Activated CD4-positive, alpha-beta T cell treated with anti-CD3 and anti-CD28 coated beads, Interleukin-2, amount 50 U/mL, for 1 hour (primary cell): ENCODE results near the gene BCL2L1.
"Not testable (repeated sequence)": the region's sequence is repeated elsewhere in the genome, so short reads cannot be mapped to it uniquely, and the experiment has no call there.

Experiments
- DNase-seq: peaks from one replicate; pipeline ENCODE4 v3.0.0-alpha.2; 2020

Gene BCL2L1

GRCh38 chr20:31673943-31674463, 48.7 kb downstream of the BCL2L1 start:
- DNase-seq, result no peak

- DNase-seq, result no peak
Measured at GRCh38 chr20:31673435-31673834, 49.2 kb downstream of the BCL2L1 start.

- no peak for DNase-seq
Measured at GRCh38 chr20:31671324-31671723, 51.3 kb downstream of the BCL2L1 start.

DNA sequence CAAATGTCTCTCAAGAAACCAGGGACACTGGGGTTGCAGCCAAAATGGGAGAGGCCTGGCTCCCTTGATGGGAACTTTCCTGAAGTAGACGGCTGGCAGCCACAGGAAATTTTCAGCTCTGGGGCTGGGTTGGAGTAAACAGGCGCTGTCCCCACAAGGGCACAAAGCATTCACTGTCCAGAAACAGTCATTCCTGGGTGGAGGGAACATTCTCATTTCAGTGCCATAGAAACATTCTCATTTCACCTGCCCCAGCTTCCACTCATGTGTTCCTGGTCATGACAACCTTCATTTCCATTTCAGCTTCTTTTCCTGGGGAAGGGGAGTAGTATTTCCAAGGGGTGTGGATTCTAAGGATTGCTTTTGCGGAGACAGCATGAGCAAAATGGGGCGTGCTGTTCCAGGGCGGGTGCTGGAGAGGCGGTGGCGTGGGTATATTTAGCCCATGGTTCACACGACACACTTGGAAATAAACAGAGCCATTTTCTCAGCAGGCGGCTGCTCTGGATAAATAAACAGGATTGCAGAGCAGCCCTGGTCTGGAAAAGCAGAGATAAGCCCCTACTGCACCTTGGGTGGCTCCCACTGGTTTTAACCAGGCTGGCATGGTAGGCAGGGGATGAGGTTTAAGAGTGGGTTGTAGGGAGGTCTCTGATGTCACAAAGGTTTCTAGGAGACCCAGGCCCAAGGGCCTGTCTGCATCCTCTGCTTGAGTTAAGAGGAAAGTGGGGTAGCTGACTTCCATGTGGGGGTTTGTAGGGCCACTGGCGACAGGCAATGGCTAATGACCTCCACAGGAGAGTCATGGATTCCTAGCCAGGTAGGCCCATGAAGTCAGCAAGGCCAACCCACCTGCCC, 52.1 kb downstream of the BCL2L1 start:
- no peak for DNase-seq

DNA sequence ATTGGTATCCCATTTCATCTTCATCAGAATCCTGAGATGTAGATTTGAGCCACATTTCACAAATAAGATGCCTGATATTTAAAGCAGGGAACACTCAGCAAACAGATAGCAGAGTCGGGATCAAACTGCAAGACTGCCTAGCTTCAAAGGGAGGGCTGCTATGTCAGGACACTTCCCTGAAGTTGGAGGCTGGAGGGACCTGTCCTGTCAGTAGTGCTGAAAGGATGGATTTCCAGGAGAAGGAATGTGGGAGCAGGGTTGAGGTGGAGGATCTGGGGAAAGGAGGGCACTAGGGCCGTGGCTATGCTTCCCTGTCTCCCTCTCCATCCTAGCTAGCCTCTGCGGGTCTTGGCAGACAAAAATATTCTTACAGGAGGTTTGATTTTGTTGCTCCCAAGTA, 52.8 kb downstream of the BCL2L1 start:
- DNase-seq, result no peak

DNA sequence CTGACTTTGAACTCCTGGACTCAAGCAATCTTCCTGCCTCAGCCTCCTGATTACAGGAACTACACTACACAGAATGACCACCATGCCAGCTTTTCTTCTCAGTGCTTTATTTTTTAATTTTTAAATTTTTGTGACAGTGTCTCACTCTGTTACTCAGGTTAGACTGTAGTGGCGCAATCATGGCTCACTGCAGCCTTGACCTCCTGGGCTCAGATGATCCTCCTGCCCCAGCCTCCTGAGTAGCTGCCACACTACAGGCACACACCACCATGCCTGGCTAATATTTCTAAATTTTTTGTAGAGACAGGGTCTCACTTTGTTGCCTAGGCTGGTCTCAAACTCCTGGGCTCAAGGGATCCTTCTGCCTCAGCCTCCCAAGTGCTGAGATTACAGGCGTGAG, 53.7 kb downstream of the BCL2L1 start:
- DNase-seq, result not testable (repeated sequence)

DNA sequence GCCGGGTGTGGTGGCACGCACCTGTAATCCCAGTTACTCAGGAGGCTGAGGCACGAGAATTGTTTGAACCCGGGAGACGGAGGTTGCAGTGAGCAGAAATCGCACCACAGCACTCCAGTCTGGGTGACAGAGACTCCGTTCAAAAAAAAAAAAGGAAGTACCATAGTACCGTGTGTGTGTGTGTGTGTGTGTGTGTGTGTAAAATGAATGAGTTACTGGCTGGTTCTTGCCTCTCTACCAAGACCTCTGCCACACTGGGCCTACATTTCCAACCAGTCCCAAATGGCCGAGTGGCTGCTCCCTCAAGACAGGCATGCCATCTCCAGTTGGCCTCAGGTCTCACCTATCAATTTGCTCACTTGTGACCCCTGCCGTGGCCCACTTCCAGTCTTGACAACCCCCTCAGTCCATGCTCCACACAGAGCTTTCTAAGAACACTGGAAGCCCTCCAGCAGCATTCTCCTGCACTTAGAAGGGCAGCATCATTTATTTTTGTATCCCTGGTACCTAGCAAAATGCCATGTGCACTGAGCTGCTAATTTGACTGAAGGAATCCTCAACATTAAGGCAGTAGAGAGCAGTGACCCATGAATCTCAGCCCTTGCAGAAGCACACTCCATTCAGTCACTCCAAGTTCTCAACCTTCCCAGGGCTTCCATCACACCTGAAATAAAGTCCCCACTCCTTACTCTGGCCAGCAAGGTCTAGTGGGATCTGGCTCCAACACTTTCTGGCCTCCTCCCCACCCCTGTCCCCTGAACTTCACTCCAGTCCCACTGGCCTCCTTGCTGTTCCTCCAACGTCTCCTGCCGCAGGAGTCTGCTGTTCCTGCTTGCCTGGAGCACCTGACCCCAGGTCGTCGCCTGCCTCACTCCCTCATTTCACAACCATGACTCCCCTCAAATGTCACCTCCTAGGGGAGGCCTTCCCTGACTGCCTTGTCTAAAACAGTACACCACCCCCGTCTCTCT, 55.1 kb downstream of the BCL2L1 start:
- DNase-seq, result no peak

DNA sequence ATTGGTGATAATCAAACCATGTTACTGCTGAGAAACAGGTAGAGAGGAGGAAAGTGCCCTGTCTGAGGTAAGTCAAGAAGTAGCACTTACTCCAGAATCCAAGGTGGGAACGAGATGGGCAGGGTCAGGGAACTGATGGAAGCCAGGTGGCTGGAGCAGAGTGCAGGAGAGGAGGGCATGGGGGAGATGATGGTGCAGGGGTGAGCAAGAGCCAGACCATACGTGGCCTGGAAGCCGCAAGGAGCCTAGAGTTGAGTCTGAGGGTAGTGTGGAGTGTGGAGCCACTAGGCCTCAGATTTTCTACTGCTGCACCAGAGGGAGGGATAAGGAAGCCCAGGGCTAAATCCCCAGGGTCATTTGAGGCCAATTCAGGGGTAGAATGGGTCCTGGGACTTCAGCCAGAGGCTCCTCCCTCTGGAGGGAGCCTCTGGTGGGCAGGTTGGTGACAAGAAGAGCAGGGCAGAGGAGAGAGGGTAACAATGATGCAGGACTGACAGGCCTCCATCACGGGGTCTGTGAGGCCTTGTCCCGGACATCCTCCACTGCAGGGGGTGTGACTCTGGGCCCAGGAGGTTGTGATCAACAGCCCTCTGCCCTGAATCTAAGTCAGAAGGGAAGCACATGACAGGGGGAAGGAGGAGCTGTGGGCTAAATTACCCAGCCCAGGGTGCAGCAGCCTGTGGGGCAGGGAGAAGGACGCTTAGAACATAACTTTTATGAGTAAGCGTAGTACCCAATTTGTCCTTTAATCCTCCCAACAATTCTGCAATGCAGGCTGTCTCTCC, 56.2 kb downstream of the BCL2L1 start:
- no peak for DNase-seq

DNA sequence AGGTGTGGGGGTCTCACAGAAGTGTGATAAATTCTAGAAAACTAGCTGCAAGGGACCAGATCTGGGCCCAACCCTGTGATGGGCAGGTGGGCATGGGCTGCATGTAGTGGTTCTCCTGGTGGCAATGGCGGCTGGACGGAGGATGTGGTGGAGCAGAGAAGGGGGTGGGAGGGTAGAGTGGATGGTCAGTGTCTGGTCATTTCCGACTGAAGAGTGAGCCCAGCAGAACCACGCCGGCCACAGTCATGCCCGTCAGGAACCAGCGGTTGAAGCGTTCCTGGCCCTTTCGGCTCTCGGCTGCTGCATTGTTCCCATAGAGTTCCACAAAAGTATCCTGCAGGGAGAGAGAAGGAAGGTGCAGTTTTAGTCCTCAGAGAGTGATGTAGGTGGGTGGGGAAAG, 56.9 kb downstream of the BCL2L1 start:
- DNase-seq, result no peak

DNA sequence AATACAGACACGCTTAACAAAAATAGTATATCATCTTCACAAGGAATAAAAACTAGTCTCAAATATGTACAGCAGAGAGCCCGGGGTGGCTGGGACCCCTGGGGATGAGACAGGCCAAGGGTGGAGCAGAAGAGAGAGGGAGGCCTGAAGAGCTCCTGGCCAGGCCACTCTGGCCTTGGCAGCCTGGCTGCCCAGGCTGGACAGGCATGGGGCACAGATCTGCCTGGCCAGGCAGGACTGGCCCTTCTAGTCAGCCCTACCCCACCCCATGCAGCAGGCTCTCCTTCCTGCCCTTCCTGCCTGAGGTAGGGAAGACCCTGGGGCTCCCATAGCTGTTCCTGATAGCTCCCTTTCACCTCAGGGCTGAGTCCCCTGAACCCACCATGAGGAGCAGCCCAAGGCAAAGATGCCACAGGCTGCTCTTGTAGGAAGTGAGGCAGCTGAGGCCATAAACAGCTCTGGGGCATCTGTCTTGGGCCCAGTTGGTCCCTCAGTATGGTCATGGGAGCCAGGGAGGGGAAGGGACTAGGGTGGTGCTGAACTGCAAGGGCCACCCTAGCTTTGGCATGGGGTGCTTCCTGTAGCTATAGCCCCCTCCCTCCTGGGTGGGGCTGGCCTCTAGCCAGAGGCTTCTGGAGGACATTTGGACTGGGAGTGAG, 57.8 kb downstream of the BCL2L1 start:
- no peak for DNase-seq

DNA sequence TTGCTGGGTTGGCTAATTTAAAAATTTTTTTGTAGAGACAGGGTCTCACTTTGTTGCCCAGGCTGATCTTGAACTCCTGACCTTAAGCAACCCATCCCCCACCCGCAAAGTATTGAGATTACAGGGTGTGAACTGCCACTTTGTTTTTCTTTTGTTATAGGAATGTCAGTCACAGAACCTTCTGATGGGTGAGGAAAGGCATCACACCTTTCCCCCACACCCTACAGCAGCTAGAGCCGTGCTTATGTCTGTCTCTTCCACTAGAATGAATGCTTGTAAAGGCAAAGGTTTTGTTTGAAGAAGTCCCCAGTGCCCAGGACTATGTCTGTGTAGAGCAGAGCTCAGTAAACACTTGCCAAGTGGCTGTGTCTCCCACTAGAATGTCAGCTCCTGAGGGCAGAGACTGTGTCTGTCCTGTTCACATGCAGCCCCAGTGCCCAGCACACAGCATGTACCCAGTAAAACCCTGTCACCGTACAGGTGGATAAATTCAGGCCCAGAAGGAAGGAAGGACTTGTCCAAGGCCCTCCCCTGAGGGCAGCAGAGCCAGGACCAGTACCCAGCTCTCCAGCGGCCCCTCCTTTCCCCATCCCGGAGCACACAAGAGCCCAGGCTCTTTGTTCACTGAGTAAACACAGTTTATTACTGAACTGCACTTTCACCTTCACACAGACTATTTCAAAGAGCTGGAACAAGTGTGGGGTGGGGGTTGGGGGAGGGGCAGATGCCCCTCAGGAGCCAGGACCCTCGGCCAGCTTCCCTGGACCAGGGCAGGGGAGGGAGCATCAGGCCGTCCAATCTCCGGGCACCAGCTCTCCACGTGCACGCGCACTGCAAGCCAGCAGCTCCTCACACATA, 58.6 kb downstream of the BCL2L1 start:
- no peak for DNase-seq

DNA sequence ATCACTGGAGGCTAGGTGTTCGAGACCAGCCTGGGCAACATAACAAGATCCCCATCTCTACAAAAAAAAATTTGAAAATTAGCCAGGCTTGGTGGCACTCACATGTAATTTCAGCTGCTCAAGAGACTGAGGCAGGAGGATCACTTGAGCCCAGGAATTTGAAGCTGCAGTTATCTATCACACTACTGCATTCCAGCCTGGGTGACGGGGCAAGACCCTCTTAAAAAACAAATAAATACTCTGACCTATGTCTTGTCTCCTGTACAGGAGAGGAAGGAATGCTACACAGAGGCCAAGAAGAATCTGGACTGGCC, 59.2 kb downstream of the BCL2L1 start:
- no peak for DNase-seq

- DNase-seq, result no peak
Measured at GRCh38 chr20:31662372-31662854, 60.3 kb downstream of the BCL2L1 start.

DNA sequence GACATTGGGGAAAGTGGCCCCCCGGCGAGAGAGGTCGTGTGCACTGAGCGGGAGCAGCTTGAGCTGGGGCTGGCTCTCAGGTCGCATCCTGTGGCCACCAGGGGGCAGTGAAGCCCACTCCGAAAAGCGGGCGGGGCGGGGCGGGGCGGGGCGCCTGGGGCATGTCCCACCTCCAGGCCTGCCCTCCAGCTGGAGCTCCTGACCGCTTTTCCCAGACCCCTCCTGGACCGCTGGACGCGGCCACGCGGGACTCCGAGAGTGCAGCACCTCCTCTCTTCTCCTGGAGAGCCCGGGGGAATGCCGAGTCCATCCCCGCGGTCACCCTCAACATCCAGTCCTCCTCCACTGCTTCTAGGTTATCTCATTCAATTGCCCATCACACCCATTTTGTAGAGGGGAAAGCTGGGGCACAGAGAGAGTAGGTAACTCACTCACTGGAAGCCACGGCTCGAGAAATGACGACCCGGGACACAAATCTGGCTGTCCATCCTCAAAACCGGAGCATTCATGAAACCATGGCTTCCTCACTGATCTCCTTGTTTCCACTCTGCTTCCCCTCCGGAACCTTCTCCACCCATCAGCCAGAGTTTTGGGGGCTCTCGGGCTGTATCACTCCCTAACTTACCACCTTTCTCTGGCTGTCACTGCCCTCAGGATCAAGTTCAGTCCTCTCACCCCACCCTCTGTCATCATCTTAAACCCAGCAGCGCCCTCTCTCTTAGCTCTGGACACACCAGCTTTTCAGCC, 60.9 kb downstream of the BCL2L1 start:
- DNase-seq, result peak; percentile 81

DNA sequence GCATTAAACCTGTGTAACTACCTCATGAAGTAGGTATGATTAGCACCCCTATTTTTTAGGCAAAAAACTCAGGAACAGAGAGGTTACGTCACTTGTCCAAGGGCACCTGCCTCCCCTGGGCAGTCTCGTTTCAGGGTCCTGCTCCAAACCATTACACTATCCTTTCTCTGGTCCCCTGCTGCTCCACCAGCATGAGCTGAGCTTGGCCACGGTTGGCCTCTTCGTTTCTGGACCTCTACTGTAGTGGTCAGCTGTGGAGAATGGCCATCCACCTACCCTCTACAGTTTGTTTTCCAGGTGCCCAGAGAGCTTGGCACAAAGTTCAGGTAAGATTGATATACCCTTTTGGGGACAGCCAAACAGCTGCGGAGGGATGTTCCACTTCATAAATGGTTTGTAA, 68.1 kb downstream of the BCL2L1 start:
- DNase-seq, result no peak

GRCh38 chr20:31653561-31653960, 69.1 kb downstream of the BCL2L1 start:
- no peak for DNase-seq

DNA sequence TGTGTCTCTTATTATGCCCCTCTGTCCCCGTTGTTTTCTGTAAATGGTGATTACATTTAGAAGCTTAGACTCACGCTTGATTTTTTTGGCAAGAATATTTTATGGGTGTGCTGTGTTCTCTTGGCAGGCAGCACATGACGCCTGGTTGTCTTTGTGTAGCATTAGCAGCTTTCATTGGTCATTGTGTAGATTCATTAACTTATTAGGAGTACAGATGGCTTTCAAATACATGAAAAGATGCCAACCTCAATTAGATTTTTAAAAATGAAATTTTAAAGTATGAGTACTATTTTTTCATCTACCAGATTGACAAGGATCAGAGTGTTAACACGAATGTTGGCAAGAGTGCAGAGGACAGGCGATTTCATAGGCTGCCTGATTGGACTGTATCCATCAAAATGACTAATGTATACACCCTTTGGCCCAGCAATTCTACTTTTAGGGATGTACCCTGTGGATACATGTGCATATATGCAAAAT, 69.7 kb downstream of the BCL2L1 start:
- no peak for DNase-seq

- DNase-seq, result not testable (repeated sequence)
Measured at GRCh38 chr20:31648104-31648503, 74.6 kb downstream of the BCL2L1 start.

GRCh38 chr20:31644701-31645100, 78.0 kb downstream of the BCL2L1 start:
- DNase-seq, result no peak

- DNase-seq, result no peak
Measured at GRCh38 chr20:31643522-31643921, 79.1 kb downstream of the BCL2L1 start.
